GM12892 (cell line): Measurements from ENCODE around the gene MIOS.

Experiments used
- POLR2A ChIP-seq: IDR thresholded peaks from 2 replicates; pipeline ENCODE4 v1.6.1; 2011; ENCODE audit warnings: low read depth, low read length, control low read depth
- POLR2AphosphoS5 ChIP-seq: IDR thresholded peaks from 2 replicates; pipeline ENCODE4 v1.6.1; 2011; ENCODE audit warnings: low read depth, low read length, control low read depth
- TAF1 ChIP-seq: IDR thresholded peaks from 2 replicates; pipeline ENCODE4 v1.6.1; 2011; ENCODE audit warnings: low read depth, mild to moderate bottlenecking, control low read depth, low read length, borderline replicate concordance

- TF ChIP-seq POLR2A: no peak
- no peak for TF ChIP-seq POLR2AphosphoS5
- no peak for TF ChIP-seq TAF1
Measured at GRCh38 chr7:7535691-7536090, 31.0 kb upstream of the MIOS start, which contains the start of gene COL28A1.
